ENCODE measurements around the gene CYLD.

CYLD gene

GRCh38 chr16:50834701-50835100 lies 92.8 kb downstream of the CYLD start:
- no peak for DNase-seq (ENCODE audit: low read depth)

GRCh38 chr16:50835358-50836060 lies 93.6 kb downstream of the CYLD start:
- H3K4me3 ChIP-seq (ENCODE audit: low read length) = no peak overlapping the region
- no peak for TF ChIP-seq CTCF (IDR thresholded peaks at IDR 0.05; ENCODE audit: insufficient read depth, low read depth, low read length, missing control alignments)

More at GRCh38 chr16:50834701-50835100, 92.8 kb downstream of the CYLD start:
- no peak overlapping the region for H3K4me3 ChIP-seq (ENCODE audit: low read length)
- no peak for TF ChIP-seq CTCF (IDR thresholded peaks at IDR 0.05; ENCODE audit: insufficient read depth, low read depth, low read length, missing control alignments)

DNA sequence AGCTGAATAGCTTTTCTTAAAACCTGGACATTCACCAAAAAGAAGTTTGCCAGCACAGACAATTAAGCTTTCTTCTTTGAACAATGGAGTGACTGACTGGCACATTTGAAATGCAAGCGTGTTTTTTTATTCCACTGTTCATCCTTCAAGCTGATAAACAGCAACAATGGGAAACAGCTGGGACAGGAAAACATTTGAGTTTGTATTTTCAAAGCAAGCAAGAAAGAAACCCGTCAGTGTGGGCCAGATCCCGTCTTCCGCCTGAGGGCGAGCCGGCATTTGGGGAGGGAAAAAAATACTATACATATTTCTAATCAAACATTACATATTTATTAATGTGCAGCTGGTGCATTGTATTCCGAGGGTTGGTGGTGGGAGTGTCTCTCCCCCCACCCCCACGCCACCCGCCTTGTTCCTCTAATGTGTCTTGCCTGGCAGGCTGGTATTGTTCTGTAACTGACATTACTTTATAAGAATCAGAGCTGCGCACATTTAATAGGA lies 94.3 kb downstream of the CYLD start:
- DNase-seq (ENCODE audit: low read depth) = no peak
- no peak overlapping the region for H3K4me3 ChIP-seq (ENCODE audit: low read length)
- no peak for TF ChIP-seq CTCF (IDR thresholded peaks at IDR 0.05; ENCODE audit: insufficient read depth, low read depth, low read length, missing control alignments)

More at GRCh38 chr16:50835358-50836060, 93.6 kb downstream of the CYLD start:
- no peak for DNase-seq (ENCODE audit: low read depth)

DNA sequence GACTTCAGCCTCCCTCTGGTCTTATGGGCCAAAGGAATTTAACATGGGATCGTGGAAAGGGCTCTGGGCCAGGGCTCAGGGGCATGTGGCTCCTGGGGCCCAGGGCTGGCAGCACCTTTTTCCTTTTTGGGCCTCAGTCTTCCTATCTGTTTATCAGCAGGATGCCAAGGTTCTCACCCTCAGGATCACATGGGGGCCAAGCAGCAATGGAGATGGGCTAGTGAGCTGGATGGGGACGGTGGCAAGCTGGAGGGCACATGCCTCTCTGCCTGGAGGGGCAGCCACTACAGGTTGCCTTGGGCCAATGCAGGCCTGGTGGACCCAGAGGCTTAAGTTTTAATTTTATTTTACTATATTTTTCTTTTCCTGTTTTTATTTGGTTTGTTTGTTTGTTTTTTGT lies 95.4 kb downstream of the CYLD start:
- DNase-seq (ENCODE audit: low read depth) = no peak
- TF ChIP-seq CTCF (IDR thresholded peaks at IDR 0.05; ENCODE audit: insufficient read depth, low read depth, low read length, missing control alignments) = no peak
- H3K4me3 ChIP-seq (ENCODE audit: low read length) = no peak overlapping the region

GRCh38 chr16:50838165-50838564 lies 96.3 kb downstream of the CYLD start:
- H3K4me3 ChIP-seq (ENCODE audit: low read length) = no peak overlapping the region
- no peak for TF ChIP-seq CTCF (IDR thresholded peaks at IDR 0.05; ENCODE audit: insufficient read depth, low read depth, low read length, missing control alignments)
- peak; percentile 74 for DNase-seq (ENCODE audit: low read depth)

GRCh38 chr16:50838885-50839284 lies 97.0 kb downstream of the CYLD start:
- no peak for DNase-seq (ENCODE audit: low read depth)

More at GRCh38 chr16:50838885-50839284, 97.0 kb downstream of the CYLD start:
- TF ChIP-seq CTCF (IDR thresholded peaks at IDR 0.05; ENCODE audit: insufficient read depth, low read depth, low read length, missing control alignments) = no peak
- H3K4me3 ChIP-seq (ENCODE audit: low read length) = no peak overlapping the region
